DOHH2 (cell line): Measurements from ENCODE around the gene GALR1.

Source experiments
- H3F3A ChIP-seq: fragments of 200-600 bp; sonication (generic), shearing (Covaris generic); 2 replicates; pipeline ENCODE4 v1.6.0; 2016; ENCODE audit warnings: antibody characterized with exemption, mild to moderate bottlenecking; ENCODE audit not compliant: control insufficient read depth, insufficient read depth
- H3K27ac ChIP-seq: fragments of 200-600 bp; sonication (generic); 2 replicates; pipeline ENCODE4 v1.5.1; 2014; ENCODE audit warnings: low read depth, mild to moderate bottlenecking, low read length, moderate library complexity
- H3K27me3 ChIP-seq: fragments of 200-600 bp; sonication (generic); 2 replicates; pipeline ENCODE4 v1.6.1; 2014; ENCODE audit warnings: mild to moderate bottlenecking, low read length, mixed read lengths; ENCODE audit not compliant: control insufficient read depth
- H3K36me3 ChIP-seq: fragments of 200-600 bp; sonication (generic); 2 replicates; pipeline ENCODE4 v1.6.1; 2014; ENCODE audit warnings: mild to moderate bottlenecking, low read length, moderate library complexity, mixed read lengths; ENCODE audit not compliant: control insufficient read depth
- H3K4me1 ChIP-seq: fragments of 200-600 bp; sonication (generic); 2 replicates; pipeline ENCODE4 v1.6.1; 2014; ENCODE audit warnings: mild to moderate bottlenecking, low read length, mixed read lengths; ENCODE audit not compliant: control insufficient read depth
- H3K4me2 ChIP-seq: fragments of 200-600 bp; sonication (generic); 2 replicates; pipeline ENCODE4 v1.6.0; 2014; ENCODE audit warnings: mild to moderate bottlenecking, low read length, moderate library complexity
- H3K4me3 ChIP-seq: fragments of 200-600 bp; sonication (generic); 2 replicates; pipeline ENCODE4 v1.5.1; 2014; ENCODE audit warnings: mild to moderate bottlenecking, low read length, mixed read lengths
- H3K79me2 ChIP-seq: fragments of 200-600 bp; sonication (generic); 2 replicates; pipeline ENCODE4 v1.6.1; 2014; ENCODE audit warnings: mild to moderate bottlenecking, low read length, mixed read lengths; ENCODE audit not compliant: control insufficient read depth
- H3K9me2 ChIP-seq: fragments of 200-600 bp; sonication (generic); replicated peaks from 2 replicates; pipeline ENCODE4 v1.6.1; 2014; ENCODE audit warnings: mild to moderate bottlenecking, low read length, mixed read lengths; ENCODE audit not compliant: control insufficient read depth
- H3K9me3 ChIP-seq: fragments of 200-600 bp; sonication (generic); 2 replicates; pipeline ENCODE4 v1.6.1; 2014; ENCODE audit warnings: antibody characterized with exemption, low read length, mixed read lengths; ENCODE audit not compliant: control insufficient read depth, insufficient read depth
- H4K20me1 ChIP-seq: fragments of 200-600 bp; sonication (generic); 2 replicates; pipeline ENCODE4 v1.6.0; 2014; ENCODE audit warnings: low read depth, mild to moderate bottlenecking, antibody characterized with exemption, low read length, moderate library complexity; ENCODE audit not compliant: control insufficient read depth, insufficient read depth
- CTCF ChIP-seq: fragments of 200-600 bp; sonication (generic); IDR thresholded peaks from one replicate; pipeline ENCODE4 v1.5.1; 2014; ENCODE audit warnings: antibody characterized with exemption, mild to moderate bottlenecking, low read depth, low read length; ENCODE audit not compliant: poor library complexity, severe bottlenecking
- EZH2phosphoT487 ChIP-seq: fragments of 200-600 bp; sonication (generic); IDR thresholded peaks from 2 replicates; pipeline ENCODE4 v1.6.1; 2017; ENCODE audit warnings: borderline replicate concordance, mild to moderate bottlenecking, antibody characterized with exemption, low read length, moderate library complexity, mixed read lengths

The GALR1 gene

GRCh38 chr18:77316008-77316407 lies 66.4 kb downstream of the GALR1 start:
- Histone ChIP-seq H4K20me1 (no peaks in the 10 kb centered on the region), H3K79me2 (no peaks in the 10 kb centered on the region), H3K9me2 (no peaks in the 10 kb centered on the region), H3K27me3 (peaks cover 8% of the 10 kb centered on the region), H3K4me1 (no peaks in the 10 kb centered on the region), H3K9me3 (no peaks in the 10 kb centered on the region), H3K36me3 (no peaks in the 10 kb centered on the region), H3K4me2 (no peak overlapping the region), H3K4me3 (no peak overlapping the region), H3F3A (no peaks in the 10 kb centered on the region), H3K27ac (no peak overlapping the region)
- TF ChIP-seq EZH2phosphoT487, result no peak
- TF ChIP-seq CTCF, result no peak

- Histone ChIP-seq H3K27ac (no peak overlapping the region), H3F3A (no peaks in the 10 kb centered on the region), H3K4me2 (no peak overlapping the region), H3K9me3 (no peaks in the 10 kb centered on the region), H3K4me1 (no peaks in the 10 kb centered on the region), H3K79me2 (no peaks in the 10 kb centered on the region), H4K20me1 (no peaks in the 10 kb centered on the region), H3K9me2 (no peaks in the 10 kb centered on the region), H3K36me3 (no peaks in the 10 kb centered on the region), H3K4me3 (no peak overlapping the region), H3K27me3 (peaks cover 8% of the 10 kb centered on the region)
- TF ChIP-seq EZH2phosphoT487 (no peak), CTCF (no peak)
Measured at GRCh38 chr18:77316641-77317040, 67.0 kb downstream of the GALR1 start.

DNA sequence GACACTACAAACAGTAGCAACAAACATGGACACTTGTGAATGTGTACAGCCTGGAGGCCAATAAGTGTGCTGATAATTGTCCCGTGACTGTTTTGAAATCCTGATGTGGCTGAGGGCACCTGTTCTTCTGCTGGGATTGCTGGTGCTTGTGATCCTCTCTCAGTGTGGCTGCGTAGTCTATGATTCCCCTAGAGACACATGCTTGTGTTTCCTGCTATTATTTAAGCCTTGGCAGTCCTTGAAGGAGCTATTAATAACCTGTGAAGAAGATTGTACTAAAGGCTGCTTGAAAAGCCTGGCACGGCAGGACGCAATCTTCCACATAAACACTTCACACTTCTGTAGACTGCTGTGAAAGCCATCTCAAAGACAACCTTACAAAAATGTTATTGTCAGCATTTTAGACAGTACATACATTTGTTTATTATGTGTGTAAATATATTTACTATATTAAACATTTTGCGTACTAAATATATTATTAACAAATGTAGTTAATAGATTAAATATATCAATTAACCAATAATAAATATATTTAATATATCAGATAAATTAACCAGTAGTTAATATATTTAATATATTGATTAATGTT lies 71.4 kb downstream of the GALR1 start:
- no peak overlapping the region for H3K4me3 ChIP-seq
- no peak overlapping the region for H3K27ac ChIP-seq
- no peaks in the 10 kb centered on the region for H4K20me1 ChIP-seq
- no peaks in the 10 kb centered on the region for H3F3A ChIP-seq
- TF ChIP-seq CTCF (no peak), EZH2phosphoT487 (no peak)
- no peaks in the 10 kb centered on the region for H3K36me3 ChIP-seq
- no peaks in the 10 kb centered on the region for H3K79me2 ChIP-seq
- no peak overlapping the region for H3K4me2 ChIP-seq
- no peaks in the 10 kb centered on the region for H3K9me3 ChIP-seq
- no peaks in the 10 kb centered on the region for H3K4me1 ChIP-seq
- H3K27me3 ChIP-seq, result peaks cover 8% of the 10 kb centered on the region
- no peaks in the 10 kb centered on the region for H3K9me2 ChIP-seq
